GM12878 (cell line): ENCODE results near the gene FKBP9. TPM values are rescaled to one million over a fixed set of nuclear protein-coding genes. Genes with fewer than 3 reads are reported as not detected.

Experiments used
- ATAC-seq: fragments of 200-7000 bp; cut with Tn5 transposase; 3 replicates; pipeline ENCODE4 v1.9.1; 2020; ENCODE audit warnings: mild to moderate bottlenecking, moderate library complexity
- BruUV-seq: library from RNA; stranded (reverse); fragments of 400-500 nt; replicated peaks from 2 replicates; lab custom pipeline; 2021; lab: Mats Ljungman, UMichigan
- CTCF ChIA-PET: fragments of 300-600 bp; sonication (Branson Sonifier 250); formaldehyde crosslinking; extraction: SDS; loops from one replicate; lab custom pipeline; 2021; ENCODE audit warnings: inconsistent platforms; lab: Yijun Ruan, JAX
- POLR2A ChIA-PET: fragments of 350-600 bp; formaldehyde crosslinking; extraction: SDS; loops from one replicate; lab custom pipeline; 2021; ENCODE audit warnings: inconsistent platforms; lab: Charles Lee
- RAD21 ChIA-PET: fragments of 300-600 bp; sonication (Branson Sonifier 250); formaldehyde crosslinking; loops from one replicate; lab custom pipeline; 2023; ENCODE audit warnings: antibody characterized with exemption; ENCODE audit not compliant: unreplicated experiment; lab: Charles Lee
- SMC1A ChIA-PET: fragments of 300-600 bp; sonication (Branson Sonifier 250); formaldehyde crosslinking; loops from one replicate; lab custom pipeline; 2023; ENCODE audit not compliant: unreplicated experiment, uncharacterized antibody; lab: Charles Lee
- DNase-seq: peaks from one replicate; pipeline ENCODE4 v3.0.0-alpha.2; 2011; ENCODE audit warnings: low read depth, low spot score
- FAIRE-seq: peaks from 3 replicates; lab custom pipeline; 2011; peaks lifted over from hg19 to GRCh38; lab: Jason Lieb, UNC
- H2AFZ ChIP-seq: 2 replicates; pipeline ENCODE4 v1.6.0; 2011; ENCODE audit warnings: low read depth, low read length, control low read depth; ENCODE audit not compliant: control insufficient read depth
- H3K27ac ChIP-seq: 2 replicates; pipeline ENCODE4 v1.5.1; 2011; ENCODE audit warnings: control low read depth; ENCODE audit not compliant: control insufficient read depth, insufficient read depth
- H3K27me3 ChIP-seq, 2 experiments: replicated peaks in 1 of 2; 2 replicates each; pipeline versions ENCODE4 v1.6.0 to v1.6.1; 2011; ENCODE audit warnings: low read length in 1 of 2; ENCODE audit not compliant: control insufficient read depth in 2 of 2, insufficient read depth in 2 of 2
- H3K36me3 ChIP-seq, 2 experiments: 2 replicates each; pipeline ENCODE4 v1.5.1; 2011; ENCODE audit warnings: low read length in 1 of 2; ENCODE audit not compliant: control insufficient read depth in 2 of 2, insufficient read depth in 2 of 2
- H3K4me1 ChIP-seq: 2 replicates; pipeline ENCODE4 v1.6.1; 2011; ENCODE audit warnings: mild to moderate bottlenecking, low read length, moderate library complexity, mixed read lengths; ENCODE audit not compliant: control insufficient read depth, insufficient read depth
- H3K4me2 ChIP-seq: 2 replicates; pipeline ENCODE4 v1.6.0; 2011; ENCODE audit warnings: control low read depth; ENCODE audit not compliant: control insufficient read depth, insufficient read depth
- H3K4me3 ChIP-seq: fragments of 200-600 bp; sonication (generic); 2 replicates; pipeline ENCODE4 v1.5.1; 2016
- H3K79me2 ChIP-seq: 2 replicates; pipeline ENCODE4 v1.6.0; 2011; ENCODE audit warnings: low read length; ENCODE audit not compliant: control insufficient read depth, insufficient read depth
- H3K9ac ChIP-seq: 2 replicates; pipeline ENCODE4 v1.8.0; 2011; ENCODE audit warnings: low read length, control low read depth, mixed read lengths; ENCODE audit not compliant: control insufficient read depth, insufficient read depth
- H3K9me3 ChIP-seq: replicated peaks from 3 replicates; pipeline ENCODE4 v1.5.1; 2011; ENCODE audit warnings: mild to moderate bottlenecking, low read length; ENCODE audit not compliant: control insufficient read depth, insufficient read depth
- H4K20me1 ChIP-seq: 2 replicates; pipeline ENCODE4 v1.6.0; 2011; ENCODE audit not compliant: control insufficient read depth, insufficient read depth
- CHD1 ChIP-seq: IDR thresholded peaks from 2 replicates; pipeline ENCODE4 v1.6.1; 2012; ENCODE audit warnings: low read depth, low read length, improper control_type of control experiment
- FOXK2 ChIP-seq: fragments of 450-650 bp; IDR thresholded peaks from 2 replicates; pipeline ENCODE4 v1.6.1; 2017; ENCODE audit warnings: mild to moderate bottlenecking, moderate library complexity
- PAX8 ChIP-seq: fragments of 450-650 bp; IDR thresholded peaks from 2 replicates; pipeline ENCODE4 v1.6.1; 2017; ENCODE audit warnings: mild to moderate bottlenecking, moderate library complexity
- RELB ChIP-seq: fragments of 450-650 bp; IDR thresholded peaks from 2 replicates; pipeline ENCODE4 v1.6.1; 2017; ENCODE audit warnings: low read depth, mild to moderate bottlenecking, moderate library complexity
- WGBS: methylation state at CpG from one replicate; pipeline ENCODE4 v1.1.6; 2016; ENCODE audit warnings: low lambda C conversion rate; ENCODE audit not compliant: insufficient replicate concordance, insufficient coverage; ENCODE audit errors: missing lambda C conversion rate; 5-methylcytosine and 5-hydroxymethylcytosine counted together
- in situ Hi-C: fragments of 300-500 bp; cut with MboI; formaldehyde crosslinking; loops from 9 replicates; pipeline ENCODE4 v1.14.3; 2018; ENCODE audit warnings: mixed read lengths
- intact Hi-C: fragments of 100-400 bp; cut with micrococcal nuclease; formaldehyde crosslinking; loops from one replicate; pipeline ENCODE4 v1.14.2; 2022; ENCODE audit not compliant: unreplicated experiment
- polyA plus RNA-seq, 11 experiments: library from polyadenylated mRNA; depleted of rRNA in 4 of 11; unstranded in 6 of 11; stranded (reverse) in 5 of 11; fragments of >200 nt; fragmentation: Nextera tagmentation in 4 of 11; fragmentation: Illumina TruSeq in 1 of 11; extraction: Ambion mirVana in 4 of 11; extraction: Trizol in 1 of 11; gene quantifications; 1 replicate in 1 of 11; 2 replicates in 10 of 11; pipeline versions ENCODE4 v1.2.1 to v1.2.3, GENCODE V29; 2011 to 2016; ENCODE audit warnings: inconsistent platforms in 2 of 11, missing spikeins in 2 of 11, low read depth in 1 of 11
- total RNA-seq, 4 experiments: library from RNA; depleted of rRNA in 3 of 4; stranded (reverse); fragments of >200 nt in 3 of 4; fragmentation: Illumina TruSeq in 1 of 4; extraction: Trizol in 1 of 4; gene quantifications; 2 replicates each; pipeline versions ENCODE4 v1.2.1 to v1.2.3, GENCODE V29; 2013 to 2021
- TF ChIP-seq, protein P1 (sequence below): fragments of 450-650 bp; IDR thresholded peaks from 2 replicates; pipeline ENCODE4 v1.6.1; 2016; ENCODE audit warnings: mild to moderate bottlenecking
- TF ChIP-seq, protein P2 (sequence below): fragments of 450-650 bp; IDR thresholded peaks from 2 replicates; pipeline ENCODE4 v1.6.1; 2018; ENCODE audit warnings: borderline replicate concordance, mild to moderate bottlenecking; ENCODE audit not compliant: partially characterized antibody

FKBP9 gene
- total and polyA plus RNA-seq, 10 of the 15 experiments (the other 5 are each of a cell fraction or from before 2014, with no cell fraction given): 0.04 to 6.6 (median 2.6) TPM

DNA sequence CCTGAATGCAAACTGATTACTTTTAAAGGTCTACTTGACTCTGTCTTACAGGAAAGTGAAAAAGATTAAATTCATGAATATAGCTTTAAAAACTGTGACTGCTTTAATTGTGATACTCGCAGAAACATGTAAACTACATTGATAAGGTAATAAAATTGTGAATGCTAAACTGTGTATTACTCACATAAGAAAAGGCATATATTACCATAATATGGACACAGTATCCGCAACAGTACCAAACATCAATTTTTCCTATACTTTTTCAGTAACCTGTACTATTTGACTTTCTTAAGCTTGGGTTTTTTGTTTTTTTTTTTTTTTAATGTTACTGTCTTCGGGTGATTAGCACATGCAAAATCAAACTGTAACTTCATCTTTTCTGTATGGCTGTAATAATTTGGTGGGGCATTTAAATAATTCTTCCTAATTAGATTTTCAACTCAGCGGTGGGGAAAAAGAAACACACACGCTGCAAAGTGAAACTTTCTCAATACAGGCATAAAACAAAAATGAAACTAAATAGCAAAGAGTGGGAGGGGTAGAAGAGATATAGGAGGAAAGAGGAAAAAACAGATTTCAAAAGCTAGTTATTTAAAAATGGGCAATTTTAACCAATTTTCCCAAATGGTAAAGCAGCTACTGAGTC lies 82.1 kb downstream of the FKBP9 start:
- Histone ChIP-seq H4K20me1 (0 out of 2 replicates have a peak, but pooled peaks cover 2% of the 10 kb centered on the region), H3K9ac (peak overlapping the region; percentile 73), H3K4me3 (peak overlapping the region; percentile 78), H3K4me1 (no peaks in the 10 kb centered on the region; the same call in 1 of the 2 replicates), H3K4me2 (peak overlapping the region; percentile 73), H3K79me2 (peaks cover 92% of the 10 kb centered on the region), H3K27ac (peak overlapping the region; percentile 71), H2AFZ (no peak overlapping the region), H3K36me3 (peaks cover 0 to 6% of the 10 kb centered on the region in 2 experiments; a peak in 1 of 4 replicates), H3K27me3 (no peaks in the 10 kb centered on the region), H3K9me3 (no peaks in the 10 kb centered on the region; the same call in 1 of the 3 replicates)
- RAD21 ChIA-PET: interaction anchor here (1.2 to 4.6 kb wide), 7 partner anchors 10 to 193 kb away, joined by 3 to 29 read pairs (median 12); partner anchors contain the start of genes NT5C3A and RP9
- POLR2A ChIA-PET: interaction anchor here (0.6 to 3.2 kb wide), 6 partner anchors 10 to 147 kb away, joined by 3 to 30 read pairs (median 6); partner anchors contain the start of genes KBTBD2 and NT5C3A
- whole genome bisulfite sequencing: 1% methylated on average over 5 of the region's 5 CpGs
- peak; percentile 67 for ATAC-seq
- FAIRE-seq: no peak
- intact Hi-C loops: loop anchor here (5.0 kb wide), 2 partner anchors 147 to 1017 kb away; partner anchors contain the start of gene KBTBD2
- no peak for DNase-seq
- CTCF ChIA-PET: interaction anchor here (0.9 to 4.9 kb wide), 11 partner anchors 10 to 193 kb away, joined by 3 to 33 read pairs (median 5); partner anchors contain the start of gene RP9
- in situ Hi-C loops: no loop called here
- SMC1A ChIA-PET: interaction anchor here (0.6 to 3.2 kb wide), 14 partner anchors 10 to 543 kb away, joined by 3 to 31 read pairs (median 4); partner anchors contain the start of genes NT5C3A and RP9
- no TSS peak for BruUV-seq
- TF ChIP-seq CHD1 (no peak), FOXK2 (no peak), RELB (0 out of 2 replicates have a peak, but pooled peaks have one; percentile 19), PAX8 (0 out of 2 replicates have a peak, but pooled peaks have one; percentile 31)
- TF ChIP-seq, protein P1, sequence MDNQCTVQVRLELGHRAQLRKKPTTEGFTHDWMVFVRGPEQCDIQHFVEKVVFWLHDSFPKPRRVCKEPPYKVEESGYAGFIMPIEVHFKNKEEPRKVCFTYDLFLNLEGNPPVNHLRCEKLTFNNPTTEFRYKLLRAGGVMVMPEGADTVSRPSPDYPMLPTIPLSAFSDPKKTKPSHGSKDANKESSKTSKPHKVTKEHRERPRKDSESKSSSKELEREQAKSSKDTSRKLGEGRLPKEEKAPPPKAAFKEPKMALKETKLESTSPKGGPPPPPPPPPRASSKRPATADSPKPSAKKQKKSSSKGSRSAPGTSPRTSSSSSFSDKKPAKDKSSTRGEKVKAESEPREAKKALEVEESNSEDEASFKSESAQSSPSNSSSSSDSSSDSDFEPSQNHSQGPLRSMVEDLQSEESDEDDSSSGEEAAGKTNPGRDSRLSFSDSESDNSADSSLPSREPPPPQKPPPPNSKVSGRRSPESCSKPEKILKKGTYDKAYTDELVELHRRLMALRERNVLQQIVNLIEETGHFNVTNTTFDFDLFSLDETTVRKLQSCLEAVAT: peak; percentile 87
- TF ChIP-seq, protein P2, sequence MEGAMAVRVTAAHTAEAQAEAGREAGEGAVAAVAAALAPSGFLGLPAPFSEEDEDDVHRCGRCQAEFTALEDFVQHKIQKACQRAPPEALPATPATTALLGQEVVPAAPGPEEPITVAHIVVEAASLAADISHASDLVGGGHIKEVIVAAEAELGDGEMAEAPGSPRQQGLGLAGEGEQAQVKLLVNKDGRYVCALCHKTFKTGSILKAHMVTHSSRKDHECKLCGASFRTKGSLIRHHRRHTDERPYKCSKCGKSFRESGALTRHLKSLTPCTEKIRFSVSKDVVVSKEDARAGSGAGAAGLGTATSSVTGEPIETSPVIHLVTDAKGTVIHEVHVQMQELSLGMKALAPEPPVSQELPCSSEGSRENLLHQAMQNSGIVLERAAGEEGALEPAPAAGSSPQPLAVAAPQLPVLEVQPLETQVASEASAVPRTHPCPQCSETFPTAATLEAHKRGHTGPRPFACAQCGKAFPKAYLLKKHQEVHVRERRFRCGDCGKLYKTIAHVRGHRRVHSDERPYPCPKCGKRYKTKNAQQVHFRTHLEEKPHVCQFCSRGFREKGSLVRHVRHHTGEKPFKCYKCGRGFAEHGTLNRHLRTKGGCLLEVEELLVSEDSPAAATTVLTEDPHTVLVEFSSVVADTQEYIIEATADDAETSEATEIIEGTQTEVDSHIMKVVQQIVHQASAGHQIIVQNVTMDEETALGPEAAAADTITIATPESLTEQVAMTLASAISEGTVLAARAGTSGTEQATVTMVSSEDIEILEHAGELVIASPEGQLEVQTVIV: no peak
